ENCODE results near the gene GSTO1. TPM values are rescaled to one million over a fixed set of nuclear protein-coding genes. Genes with fewer than 3 reads are reported as not detected.

Gene GSTO1
- total and polyA plus RNA-seq, 11 donors = 194 to 699 (median 224) TPM

GRCh38 chr10:104257235-104257634, 2.5 kb downstream of the GSTO1 start:
- peaks cover 0 to 61% (median 51%) of the 10 kb centered on the region in 9 donors for H3K36me3 ChIP-seq
- ATAC-seq (no peak), DNase-seq (no peak)
- H3K27me3 ChIP-seq = no peaks in the 10 kb centered on the region
- intact Hi-C loops (cut with DNase I) = loop anchor here in 1 of 10 donors (10.0 kb wide), 1 partner anchor 132 kb away; the partner anchor contains the start of gene SFR1
- WGBS, 4 donors = 94 to 95% (median 94%) methylated on average over 5 of the region's 5 CpGs
- H3K27ac ChIP-seq = peak overlapping the region in 3 of 12 donors; percentile 12 to 100 (median 98)
- peaks cover 3 to 75% (median 58%) of the 10 kb centered on the region in 12 donors for H3K4me1 ChIP-seq
- H3K9me3 ChIP-seq = no peaks in the 10 kb centered on the region
- TF ChIP-seq POLR2A (IDR thresholded peaks at IDR 0.05) = no peak
- TF ChIP-seq, protein P1, sequence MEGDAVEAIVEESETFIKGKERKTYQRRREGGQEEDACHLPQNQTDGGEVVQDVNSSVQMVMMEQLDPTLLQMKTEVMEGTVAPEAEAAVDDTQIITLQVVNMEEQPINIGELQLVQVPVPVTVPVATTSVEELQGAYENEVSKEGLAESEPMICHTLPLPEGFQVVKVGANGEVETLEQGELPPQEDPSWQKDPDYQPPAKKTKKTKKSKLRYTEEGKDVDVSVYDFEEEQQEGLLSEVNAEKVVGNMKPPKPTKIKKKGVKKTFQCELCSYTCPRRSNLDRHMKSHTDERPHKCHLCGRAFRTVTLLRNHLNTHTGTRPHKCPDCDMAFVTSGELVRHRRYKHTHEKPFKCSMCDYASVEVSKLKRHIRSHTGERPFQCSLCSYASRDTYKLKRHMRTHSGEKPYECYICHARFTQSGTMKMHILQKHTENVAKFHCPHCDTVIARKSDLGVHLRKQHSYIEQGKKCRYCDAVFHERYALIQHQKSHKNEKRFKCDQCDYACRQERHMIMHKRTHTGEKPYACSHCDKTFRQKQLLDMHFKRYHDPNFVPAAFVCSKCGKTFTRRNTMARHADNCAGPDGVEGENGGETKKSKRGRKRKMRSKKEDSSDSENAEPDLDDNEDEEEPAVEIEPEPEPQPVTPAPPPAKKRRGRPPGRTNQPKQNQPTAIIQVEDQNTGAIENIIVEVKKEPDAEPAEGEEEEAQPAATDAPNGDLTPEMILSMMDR (IDR thresholded peaks at IDR 0.05) = no peak
- peak overlapping the region in 1 of 12 donors; percentile 97 for H3K4me3 ChIP-seq

GRCh38 chr10:104258209-104258608, 3.5 kb downstream of the GSTO1 start:
- 38 to 60% (median 51%) methylated on average over 3 of the region's 3 CpGs for WGBS, 4 donors
- H3K36me3 ChIP-seq = peaks cover 0 to 71% (median 61%) of the 10 kb centered on the region in 9 donors
- peaks cover 3 to 84% (median 66%) of the 10 kb centered on the region in 12 donors for H3K4me1 ChIP-seq
- no peaks in the 10 kb centered on the region for H3K27me3 ChIP-seq
- no peaks in the 10 kb centered on the region for H3K9me3 ChIP-seq
- no peak for DNase-seq
- TF ChIP-seq POLR2A (IDR thresholded peaks at IDR 0.05) = no peak
- no peak overlapping the region for H3K4me3 ChIP-seq
- intact Hi-C loops (cut with DNase I) = loop anchor here in 1 of 10 donors (10.0 kb wide), 1 partner anchor 133 kb away; the partner anchor contains the start of gene SFR1
- no peak for ATAC-seq
- peak overlapping the region in 5 of 12 donors; percentile 12 to 75 (median 20) for H3K27ac ChIP-seq

- H3K4me3 ChIP-seq = no peak overlapping the region
- peak overlapping the region in 10 of 12 donors; percentile 30 to 79 (median 68) for H3K27ac ChIP-seq
- peaks cover 3 to 87% (median 63%) of the 10 kb centered on the region in 12 donors for H3K4me1 ChIP-seq
- 70 to 83% (median 75%) methylated on average over 3 of the region's 3 CpGs for WGBS, 4 donors
- H3K36me3 ChIP-seq = peaks cover 0 to 83% (median 74%) of the 10 kb centered on the region in 9 donors
- intact Hi-C loops (cut with DNase I) = loop anchor here in 1 of 10 donors (10.0 kb wide), 1 partner anchor 135 kb away; the partner anchor contains the start of gene SFR1
- DNase-seq (no peak), ATAC-seq (no peak)
- no peaks in the 10 kb centered on the region for H3K27me3 ChIP-seq
- H3K9me3 ChIP-seq = no peaks in the 10 kb centered on the region
- TF ChIP-seq, protein P1 (IDR thresholded peaks at IDR 0.05) = no peak
- no peak for TF ChIP-seq POLR2A (IDR thresholded peaks at IDR 0.05)
These were observed 4.8 kb downstream of the GSTO1 start for GRCh38 chr10:104259456-104259855.

DNA sequence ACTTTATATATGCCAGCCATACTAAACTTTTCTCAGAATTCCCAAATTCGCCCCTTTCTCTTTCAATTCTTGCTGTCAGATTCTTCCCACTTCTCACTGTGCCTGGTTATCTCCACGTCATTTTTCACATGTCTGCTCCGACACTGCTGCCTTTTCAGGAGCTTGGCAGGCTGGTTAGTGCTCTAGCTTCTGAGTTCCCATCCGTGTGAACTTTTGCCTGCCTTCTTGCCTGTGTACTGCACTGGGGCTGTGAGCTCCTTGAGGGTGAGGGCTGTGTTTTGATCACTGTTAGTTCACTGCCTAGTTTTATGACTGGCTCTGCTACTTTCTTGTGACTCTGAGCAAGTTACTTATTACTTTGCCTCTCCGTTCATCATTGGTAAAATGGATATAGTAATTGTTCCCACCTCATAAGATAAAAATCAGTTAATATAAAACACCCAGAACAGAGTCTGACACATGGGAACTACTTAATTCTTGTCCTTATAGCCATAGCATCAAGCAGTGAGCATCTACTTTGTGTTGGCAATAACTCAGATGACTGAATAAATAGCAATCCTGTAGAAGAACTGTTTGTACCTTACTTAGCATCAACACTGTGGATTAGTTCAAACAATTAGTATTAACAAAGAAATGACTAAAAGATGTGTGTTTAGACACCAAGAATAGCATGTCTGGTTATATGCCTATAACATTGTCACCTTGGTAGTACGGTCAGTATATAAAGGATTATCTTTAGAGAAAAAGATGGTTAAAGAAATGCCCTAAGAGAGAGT, 5.5 kb downstream of the GSTO1 start:
- DNase-seq (peak in 4 of 5 donors; percentile 34 to 51 (median 43)), ATAC-seq (peak; percentile 49 to 69 (median 54))
- TF ChIP-seq, protein P1 (IDR thresholded peaks at IDR 0.05) = no peak
- no peak for TF ChIP-seq POLR2A (IDR thresholded peaks at IDR 0.05)
- Histone ChIP-seq H3K36me3 (peaks cover 0 to 91% (median 81%) of the 10 kb centered on the region in 9 donors), H3K4me3 (no peak overlapping the region), H3K27ac (peak overlapping the region; percentile 17 to 79 (median 66)), H3K9me3 (no peaks in the 10 kb centered on the region), H3K4me1 (peaks cover 3 to 89% (median 63%) of the 10 kb centered on the region in 12 donors), H3K27me3 (no peaks in the 10 kb centered on the region)
- intact Hi-C loops (cut with DNase I) = loop anchor here in 1 of 10 donors (10.0 kb wide), 1 partner anchor 135 kb away; the partner anchor contains the start of gene SFR1
- WGBS, 4 donors = 52 to 59% (median 56%) methylated on average over 6 of the region's 6 CpGs

All from heart left ventricle (tissue), 16 donors.